Measurements from ENCODE around the gene GRWD1.

The GRWD1 gene

DNA sequence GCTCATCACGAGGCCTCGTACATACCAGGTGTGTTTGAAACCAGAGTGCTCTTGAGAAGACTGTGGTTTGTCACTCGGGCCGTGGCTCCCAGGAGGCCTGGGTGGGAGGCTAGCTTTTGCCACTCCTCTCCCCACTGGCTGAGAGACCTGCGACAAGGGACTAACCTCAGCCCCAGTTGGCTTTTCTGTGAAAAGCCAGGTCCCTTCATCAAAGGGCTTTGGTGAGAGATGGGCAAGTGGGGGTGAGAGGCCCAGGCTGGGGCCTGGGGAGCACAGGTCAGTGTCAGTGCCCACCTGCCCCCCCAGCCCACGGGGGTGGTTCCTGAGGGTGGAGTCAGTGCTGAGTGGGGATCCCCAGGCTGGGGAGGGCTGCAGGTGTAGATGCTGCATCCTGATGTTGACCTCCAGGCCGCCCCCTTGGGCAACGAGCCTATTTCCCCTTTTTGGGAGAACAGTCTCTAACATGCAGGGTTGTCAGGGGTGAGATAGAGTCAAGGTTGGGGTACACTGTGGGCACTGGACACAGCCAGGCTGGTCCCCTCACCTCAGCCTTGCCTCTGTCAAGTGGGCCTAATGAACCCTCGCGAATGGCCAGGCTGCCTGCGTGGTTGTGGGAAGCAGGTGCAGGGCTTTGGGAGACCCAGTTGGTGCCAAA, 10.3 kb downstream of the GRWD1 start:
- TF ChIP-seq, protein P1, sequence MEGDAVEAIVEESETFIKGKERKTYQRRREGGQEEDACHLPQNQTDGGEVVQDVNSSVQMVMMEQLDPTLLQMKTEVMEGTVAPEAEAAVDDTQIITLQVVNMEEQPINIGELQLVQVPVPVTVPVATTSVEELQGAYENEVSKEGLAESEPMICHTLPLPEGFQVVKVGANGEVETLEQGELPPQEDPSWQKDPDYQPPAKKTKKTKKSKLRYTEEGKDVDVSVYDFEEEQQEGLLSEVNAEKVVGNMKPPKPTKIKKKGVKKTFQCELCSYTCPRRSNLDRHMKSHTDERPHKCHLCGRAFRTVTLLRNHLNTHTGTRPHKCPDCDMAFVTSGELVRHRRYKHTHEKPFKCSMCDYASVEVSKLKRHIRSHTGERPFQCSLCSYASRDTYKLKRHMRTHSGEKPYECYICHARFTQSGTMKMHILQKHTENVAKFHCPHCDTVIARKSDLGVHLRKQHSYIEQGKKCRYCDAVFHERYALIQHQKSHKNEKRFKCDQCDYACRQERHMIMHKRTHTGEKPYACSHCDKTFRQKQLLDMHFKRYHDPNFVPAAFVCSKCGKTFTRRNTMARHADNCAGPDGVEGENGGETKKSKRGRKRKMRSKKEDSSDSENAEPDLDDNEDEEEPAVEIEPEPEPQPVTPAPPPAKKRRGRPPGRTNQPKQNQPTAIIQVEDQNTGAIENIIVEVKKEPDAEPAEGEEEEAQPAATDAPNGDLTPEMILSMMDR (IDR thresholded peaks at IDR 0.05; ENCODE audit: low read depth, low read length) = no peak
- DNase-seq (ENCODE audit: low read depth in 2 of 2) = no peak
- H3K4me3 ChIP-seq (replicated peaks in 1 of 2; ENCODE audit: low read depth in 2 of 2, low read length in 2 of 2) = no peak overlapping the region

DNA sequence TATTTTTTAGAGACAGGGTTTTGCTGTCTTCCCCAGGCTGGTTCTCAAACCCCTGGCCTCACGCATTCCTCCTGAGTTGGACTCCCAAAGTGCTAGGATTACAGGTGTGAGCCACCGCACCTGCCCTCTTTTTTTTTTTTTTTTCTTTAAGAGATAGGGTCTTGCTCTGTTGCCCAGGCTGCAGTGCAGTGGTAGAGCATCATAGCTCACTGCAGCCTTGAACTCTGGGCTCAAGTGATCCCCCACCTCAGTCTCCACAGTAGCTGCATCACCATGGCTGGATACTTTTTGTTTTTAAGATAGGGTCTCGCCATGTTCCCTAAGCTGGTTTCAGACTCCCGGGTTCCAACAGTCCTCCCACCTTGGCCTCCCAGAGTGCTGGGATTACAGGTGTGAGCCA, 11.1 kb downstream of the GRWD1 start:
- TF ChIP-seq, protein P1 (IDR thresholded peaks at IDR 0.05; ENCODE audit: low read depth, low read length) = no peak
- H3K4me3 ChIP-seq (replicated peaks in 1 of 2; ENCODE audit: low read depth in 2 of 2, low read length in 2 of 2) = no peak overlapping the region
- DNase-seq (ENCODE audit: low read depth in 2 of 2) = no peak

DNA sequence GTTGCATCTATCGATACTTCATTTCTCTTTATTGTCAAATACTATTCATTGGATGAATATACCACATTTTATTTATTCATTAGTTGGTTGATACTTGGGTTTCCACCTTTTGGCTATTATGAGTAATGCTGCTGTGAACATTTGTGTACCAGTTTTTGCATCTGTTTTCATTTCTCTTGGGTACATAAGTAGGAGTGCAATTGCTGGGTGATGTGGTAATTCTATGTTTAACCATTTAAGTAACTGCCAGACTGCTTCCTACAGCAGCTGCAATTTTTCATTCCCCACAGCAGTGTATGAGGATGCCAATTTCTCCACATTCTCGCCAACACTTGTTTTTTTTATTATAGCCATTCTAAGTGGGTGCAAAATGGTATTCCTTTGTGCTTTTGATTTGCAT, 12.2 kb downstream of the GRWD1 start:
- H3K4me3 ChIP-seq (replicated peaks in 1 of 2; ENCODE audit: low read depth in 2 of 2, low read length in 2 of 2) = no peak overlapping the region
- TF ChIP-seq, protein P1 (IDR thresholded peaks at IDR 0.05; ENCODE audit: low read depth, low read length) = no peak
- DNase-seq (ENCODE audit: low read depth in 2 of 2) = peak; percentile 36 to 57

DNA sequence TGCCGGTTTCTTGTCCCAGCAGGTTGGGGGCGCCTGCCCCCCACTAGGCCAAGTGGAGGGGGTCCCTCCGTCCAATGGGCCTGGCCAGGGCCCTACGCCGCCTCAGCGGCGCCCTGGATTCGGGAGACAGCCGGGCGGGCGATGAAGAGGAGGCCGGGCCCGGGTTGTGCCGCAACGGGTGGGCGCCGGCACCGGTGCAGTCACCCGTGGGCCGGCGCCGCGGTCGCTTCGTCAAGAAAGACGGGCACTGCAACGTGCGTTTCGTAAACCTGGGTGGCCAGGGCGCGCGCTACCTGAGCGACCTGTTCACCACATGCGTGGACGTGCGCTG, 15.8 kb downstream of the GRWD1 start:
- no peak overlapping the region for H3K4me3 ChIP-seq (replicated peaks in 1 of 2; ENCODE audit: low read depth in 2 of 2, low read length in 2 of 2)
- TF ChIP-seq, protein P1 (IDR thresholded peaks at IDR 0.05; ENCODE audit: low read depth, low read length) = no peak
- DNase-seq (ENCODE audit: low read depth in 2 of 2) = no peak

DNA sequence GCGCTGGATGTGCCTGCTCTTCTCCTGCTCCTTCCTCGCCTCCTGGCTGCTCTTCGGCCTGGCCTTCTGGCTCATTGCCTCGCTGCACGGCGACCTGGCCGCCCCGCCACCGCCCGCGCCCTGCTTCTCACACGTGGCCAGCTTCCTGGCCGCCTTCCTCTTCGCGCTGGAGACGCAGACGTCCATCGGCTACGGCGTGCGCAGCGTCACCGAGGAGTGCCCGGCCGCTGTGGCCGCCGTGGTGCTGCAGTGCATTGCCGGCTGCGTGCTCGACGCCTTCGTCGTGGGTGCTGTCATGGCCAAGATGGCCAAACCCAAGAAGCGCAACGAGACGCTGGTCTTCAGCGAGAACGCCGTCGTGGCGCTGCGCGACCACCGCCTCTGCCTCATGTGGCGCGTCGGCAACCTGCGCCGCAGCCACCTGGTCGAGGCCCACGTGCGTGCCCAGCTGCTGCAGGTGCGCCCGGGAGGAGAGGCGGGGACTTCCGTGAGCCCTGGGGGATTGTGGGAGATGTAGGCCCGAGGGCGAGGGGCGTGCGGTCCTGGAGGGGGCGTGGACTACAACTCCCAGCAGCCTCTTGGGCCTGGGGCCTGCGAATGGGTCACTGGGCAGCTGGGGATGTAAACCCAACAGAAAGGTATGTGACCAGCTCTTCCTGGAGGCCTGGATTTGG, 16.3 kb downstream of the GRWD1 start:
- TF ChIP-seq, protein P1 (IDR thresholded peaks at IDR 0.05; ENCODE audit: low read depth, low read length) = no peak
- DNase-seq (ENCODE audit: low read depth in 2 of 2) = no peak
- no peak overlapping the region for H3K4me3 ChIP-seq (replicated peaks in 1 of 2; ENCODE audit: low read depth in 2 of 2, low read length in 2 of 2)

DNA sequence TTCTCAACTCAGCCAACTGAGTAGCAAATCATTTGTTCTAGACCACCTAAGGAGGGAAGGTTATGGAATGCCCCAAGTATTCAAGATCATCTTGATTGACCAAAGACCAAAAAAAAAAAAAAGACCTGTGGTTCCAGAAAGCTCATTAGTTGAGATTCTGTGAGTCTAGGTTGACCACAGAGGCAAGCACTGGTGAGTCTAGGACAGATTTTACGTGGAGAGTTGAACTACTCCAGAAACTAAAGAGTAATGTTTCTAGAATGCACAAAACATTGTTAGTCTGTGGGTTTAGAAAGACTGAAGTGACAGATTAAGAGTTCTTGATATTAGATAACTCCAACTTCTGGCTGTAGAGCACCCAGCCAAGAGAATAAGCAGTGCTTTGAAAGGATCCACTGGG, 19.4 kb downstream of the GRWD1 start:
- TF ChIP-seq, protein P1 (IDR thresholded peaks at IDR 0.05; ENCODE audit: low read depth, low read length) = no peak
- no peak for DNase-seq (ENCODE audit: low read depth in 2 of 2)

More for the DNA sequence above, 19.4 kb downstream of the GRWD1 start:
- H3K4me3 ChIP-seq (replicated peaks in 1 of 2; ENCODE audit: low read depth in 2 of 2, low read length in 2 of 2) = no peak overlapping the region

Measured in cardiac fibroblast (primary cell).